ENCODE data around the gene HYLS1.

Gene HYLS1

GRCh38 chr11:125929445-125930075, 42.1 kb downstream of the HYLS1 start:
- ChIA-PET CTCF (interaction anchor here (1.4 kb wide), 1 partner anchor 264 kb away, joined by 4 read pairs; no protein-coding TSS in a partner anchor), POLR2A (interaction anchor here (1.2 kb wide), 1 partner anchor 26 kb away, joined by 3 read pairs; the partner anchor contains the start of gene PUS3)
- TF ChIP-seq ZNF384 (IDR thresholded peaks at IDR 0.05) (no peak), NFRKB (IDR thresholded peaks at IDR 0.05) (no peak), SP1 (IDR thresholded peaks at IDR 0.05) (no peak), SUZ12 (IDR thresholded peaks at IDR 0.05) (no peak), ARNT (IDR thresholded peaks at IDR 0.05) (no peak), FOXA1 (IDR thresholded peaks at IDR 0.05) (no peak), FOXM1 (IDR thresholded peaks at IDR 0.05; ENCODE audit: borderline replicate concordance) (no peak), CTBP1 (IDR thresholded peaks at IDR 0.05; ENCODE audit: borderline replicate concordance) (no peak), LEF1 (IDR thresholded peaks at IDR 0.05; ENCODE audit: borderline replicate concordance) (no peak), L3MBTL2 (conservative IDR thresholded peaks at IDR 0.05) (no peak), ELF4 (IDR thresholded peaks at IDR 0.05) (no peak), BHLHE40 (IDR thresholded peaks at IDR 0.05; ENCODE audit: borderline replicate concordance) (no peak), TARDBP (IDR thresholded peaks at IDR 0.05) (no peak), FOXK2 (IDR thresholded peaks at IDR 0.05) (no peak), HDGF (IDR thresholded peaks at IDR 0.05; ENCODE audit: borderline replicate concordance) (no peak)
- TF ChIP-seq, protein P1, sequence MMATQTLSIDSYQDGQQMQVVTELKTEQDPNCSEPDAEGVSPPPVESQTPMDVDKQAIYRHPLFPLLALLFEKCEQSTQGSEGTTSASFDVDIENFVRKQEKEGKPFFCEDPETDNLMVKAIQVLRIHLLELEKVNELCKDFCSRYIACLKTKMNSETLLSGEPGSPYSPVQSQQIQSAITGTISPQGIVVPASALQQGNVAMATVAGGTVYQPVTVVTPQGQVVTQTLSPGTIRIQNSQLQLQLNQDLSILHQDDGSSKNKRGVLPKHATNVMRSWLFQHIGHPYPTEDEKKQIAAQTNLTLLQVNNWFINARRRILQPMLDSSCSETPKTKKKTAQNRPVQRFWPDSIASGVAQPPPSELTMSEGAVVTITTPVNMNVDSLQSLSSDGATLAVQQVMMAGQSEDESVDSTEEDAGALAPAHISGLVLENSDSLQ (IDR thresholded peaks at IDR 0.05), result no peak
- no peak for DNase-seq (ENCODE audit: extremely low spot score)

DNA sequence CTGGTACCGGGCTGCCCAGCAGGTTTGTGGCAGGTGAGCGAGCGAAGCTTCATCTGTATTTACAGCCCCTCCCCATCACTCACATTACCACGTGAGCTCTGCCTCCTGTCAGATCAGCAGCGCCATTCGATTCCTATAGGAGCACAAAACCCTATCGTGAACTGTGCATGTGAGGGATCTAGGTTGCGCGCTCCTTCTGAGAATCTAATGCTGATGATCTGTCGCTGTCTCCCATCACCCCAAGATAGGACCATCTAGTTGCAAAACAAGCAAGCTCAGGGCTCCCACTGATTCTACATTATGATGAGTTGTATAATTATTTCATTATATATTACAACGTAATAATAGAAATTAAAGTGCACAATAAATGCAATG, 42.6 kb downstream of the HYLS1 start:
- POLR2A ChIA-PET, result interaction anchor here (0.5 to 1.2 kb wide), 2 partner anchors 17 to 27 kb away, joined by 3 read pairs; partner anchors contain the start of gene PUS3
- no peak for TF ChIP-seq TARDBP (IDR thresholded peaks at IDR 0.05)
- TF ChIP-seq HDGF (IDR thresholded peaks at IDR 0.05; ENCODE audit: borderline replicate concordance), result no peak
- no peak for TF ChIP-seq CTBP1 (IDR thresholded peaks at IDR 0.05; ENCODE audit: borderline replicate concordance)
- CTCF ChIA-PET, result interaction anchor here (1.4 kb wide), 1 partner anchor 263 kb away, joined by 4 read pairs; no protein-coding TSS in a partner anchor
- no peak for DNase-seq (ENCODE audit: extremely low spot score)

DNA sequence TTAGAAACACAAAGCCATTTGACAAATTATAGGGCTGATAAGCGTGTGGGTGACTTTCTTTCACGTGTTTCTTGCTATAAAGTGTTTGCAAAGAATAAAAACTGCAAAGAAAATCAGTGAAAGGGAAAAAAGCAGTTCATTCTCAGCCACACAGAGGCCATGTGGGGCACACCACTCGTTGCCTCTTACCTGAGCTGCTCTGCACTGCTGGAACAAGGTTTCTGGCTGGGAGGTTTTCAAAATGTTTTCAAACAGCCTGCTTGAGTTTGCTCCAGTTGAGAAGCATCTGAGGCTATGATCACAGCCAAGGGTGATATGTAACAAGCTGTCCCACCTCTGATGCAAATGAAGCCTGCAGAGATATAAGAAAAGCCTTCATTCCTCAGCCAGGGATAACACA, 43.6 kb downstream of the HYLS1 start:
- CTCF ChIA-PET, result interaction anchor here (1.0 to 1.5 kb wide), 3 partner anchors 9 to 13 kb away, joined by 3 to 7 read pairs (median 4); no protein-coding TSS in a partner anchor
- TF ChIP-seq SUZ12 (IDR thresholded peaks at IDR 0.05) (no peak), ELF4 (IDR thresholded peaks at IDR 0.05) (no peak), L3MBTL2 (conservative IDR thresholded peaks at IDR 0.05) (no peak), LEF1 (IDR thresholded peaks at IDR 0.05; ENCODE audit: borderline replicate concordance) (no peak), ZNF384 (IDR thresholded peaks at IDR 0.05) (no peak), HDGF (IDR thresholded peaks at IDR 0.05; ENCODE audit: borderline replicate concordance) (no peak), FOXK2 (IDR thresholded peaks at IDR 0.05) (no peak), TARDBP (IDR thresholded peaks at IDR 0.05) (no peak), CTBP1 (IDR thresholded peaks at IDR 0.05; ENCODE audit: borderline replicate concordance) (no peak), FOXM1 (IDR thresholded peaks at IDR 0.05; ENCODE audit: borderline replicate concordance) (no peak), FOXA1 (IDR thresholded peaks at IDR 0.05) (no peak), NFRKB (IDR thresholded peaks at IDR 0.05) (no peak), BHLHE40 (IDR thresholded peaks at IDR 0.05; ENCODE audit: borderline replicate concordance) (no peak), ARNT (IDR thresholded peaks at IDR 0.05) (no peak), SP1 (IDR thresholded peaks at IDR 0.05) (no peak)
- TF ChIP-seq, protein P1 (IDR thresholded peaks at IDR 0.05), result no peak
- DNase-seq (ENCODE audit: extremely low spot score), result no peak
- POLR2A ChIA-PET, result no interaction called here

DNA sequence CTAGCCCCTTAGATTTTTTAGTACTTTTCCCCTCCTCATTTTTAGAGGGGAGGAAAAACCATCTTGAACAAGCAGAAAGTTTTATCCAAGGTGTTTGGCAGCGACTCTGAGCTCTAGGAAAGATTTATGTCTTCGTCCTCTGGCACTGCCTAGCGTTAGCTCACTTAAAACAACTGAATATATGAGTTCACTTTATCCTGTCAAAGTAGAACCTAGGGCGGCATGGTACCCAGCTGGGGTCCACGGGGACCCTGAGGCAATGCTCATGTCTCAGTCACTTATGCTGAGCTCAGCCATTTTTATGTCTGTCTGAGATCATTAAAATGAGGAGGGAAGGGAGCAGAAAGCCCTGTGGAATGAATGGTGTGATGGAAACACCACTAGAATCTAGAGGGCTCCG, 44.2 kb downstream of the HYLS1 start:
- no peak for DNase-seq (ENCODE audit: extremely low spot score)
- TF ChIP-seq, protein P1 (IDR thresholded peaks at IDR 0.05), result peak; percentile 70
- TF ChIP-seq NFRKB (IDR thresholded peaks at IDR 0.05), result no peak
- ChIA-PET CTCF (interaction anchor here (1.0 to 1.5 kb wide), 3 partner anchors 8 to 13 kb away, joined by 3 to 7 read pairs (median 4); no protein-coding TSS in a partner anchor), POLR2A (no interaction called here)

- ChIA-PET POLR2A (no interaction called here), CTCF (interaction anchor here (1.0 to 1.5 kb wide), 3 partner anchors 8 to 12 kb away, joined by 3 to 7 read pairs (median 4); no protein-coding TSS in a partner anchor)
- DNase-seq (ENCODE audit: extremely low spot score), result no peak
- no peak for TF ChIP-seq TARDBP (IDR thresholded peaks at IDR 0.05)
- TF ChIP-seq SP1 (IDR thresholded peaks at IDR 0.05), result no peak
- TF ChIP-seq ARNT (IDR thresholded peaks at IDR 0.05), result no peak
- TF ChIP-seq FOXK2 (IDR thresholded peaks at IDR 0.05), result no peak
- no peak for TF ChIP-seq HDGF (IDR thresholded peaks at IDR 0.05; ENCODE audit: borderline replicate concordance)
- no peak for TF ChIP-seq FOXM1 (IDR thresholded peaks at IDR 0.05; ENCODE audit: borderline replicate concordance)
- no peak for TF ChIP-seq ELF4 (IDR thresholded peaks at IDR 0.05)
- no peak for TF ChIP-seq CTBP1 (IDR thresholded peaks at IDR 0.05; ENCODE audit: borderline replicate concordance)
- no peak for TF ChIP-seq SUZ12 (IDR thresholded peaks at IDR 0.05)
- TF ChIP-seq, protein P1 (IDR thresholded peaks at IDR 0.05), result no peak
- no peak for TF ChIP-seq NFRKB (IDR thresholded peaks at IDR 0.05)
- no peak for TF ChIP-seq LEF1 (IDR thresholded peaks at IDR 0.05; ENCODE audit: borderline replicate concordance)
- TF ChIP-seq L3MBTL2 (conservative IDR thresholded peaks at IDR 0.05), result no peak
Measured at GRCh38 chr11:125932301-125932700, 44.8 kb downstream of the HYLS1 start.

All from HEK293T (cell line).